IPS-18a (cell line): ENCODE measurements around the gene RAD51.

Source experiments
- H3K27ac ChIP-seq: one replicate; pipeline ENCODE4 v1.5.1; 2013; ENCODE audit warnings: low read length
- H3K27me3 ChIP-seq: one replicate; pipeline ENCODE4 v1.6.1; 2013; ENCODE audit warnings: mild to moderate bottlenecking, low read length; ENCODE audit not compliant: control insufficient read depth, insufficient read depth
- H3K36me3 ChIP-seq: one replicate; pipeline ENCODE4 v1.6.1; 2013; ENCODE audit warnings: low read depth, low read length; ENCODE audit not compliant: control insufficient read depth
- H3K4me1 ChIP-seq: one replicate; pipeline ENCODE4 v1.6.1; 2013; ENCODE audit warnings: low read depth, low read length; ENCODE audit not compliant: control insufficient read depth
- H3K4me3 ChIP-seq: one replicate; pipeline ENCODE4 v1.5.1; 2013; ENCODE audit warnings: low read length
- H3K9ac ChIP-seq: one replicate; pipeline ENCODE4 v1.6.1; 2013; ENCODE audit warnings: mild to moderate bottlenecking, low read length, moderate library complexity
- H3K9me3 ChIP-seq: one replicate; pipeline ENCODE4 v1.6.1; 2013; ENCODE audit warnings: low read depth, low read length; ENCODE audit not compliant: control insufficient read depth

The RAD51 gene

DNA sequence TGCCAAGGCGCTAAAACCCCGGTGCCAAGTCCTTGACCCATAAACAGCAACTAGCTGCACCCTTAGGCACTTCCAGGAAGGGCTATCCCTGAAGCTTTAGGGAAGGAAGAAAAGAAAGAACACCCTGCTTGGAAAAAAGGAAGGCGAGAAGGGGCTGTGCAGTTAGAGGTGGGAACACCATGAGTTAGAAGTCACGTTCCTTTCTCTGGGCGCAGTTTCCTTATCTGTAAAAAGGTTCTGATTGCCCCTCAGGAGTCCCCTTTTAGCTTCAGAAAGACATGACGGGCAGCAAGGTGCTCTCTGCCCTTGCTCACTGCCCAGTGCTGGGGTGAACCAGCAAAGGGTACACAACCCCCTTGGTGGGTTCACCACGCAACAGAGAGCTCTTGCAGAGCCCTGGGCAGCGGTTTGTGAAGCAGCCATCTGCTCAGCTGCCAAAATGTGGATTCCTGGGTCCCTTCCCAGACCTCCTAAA is 69.7 kb downstream of the RAD51 start:
- no peak overlapping the region for H3K27ac ChIP-seq
- H3K9me3 ChIP-seq, result no peaks in the 10 kb centered on the region
- H3K4me3 ChIP-seq, result peak overlapping the region; percentile 74
- peak overlapping the region; percentile 66 for H3K9ac ChIP-seq
- no peaks in the 10 kb centered on the region for H3K36me3 ChIP-seq
- peaks cover 13% of the 10 kb centered on the region for H3K4me1 ChIP-seq
- peaks cover 19% of the 10 kb centered on the region for H3K27me3 ChIP-seq

DNA sequence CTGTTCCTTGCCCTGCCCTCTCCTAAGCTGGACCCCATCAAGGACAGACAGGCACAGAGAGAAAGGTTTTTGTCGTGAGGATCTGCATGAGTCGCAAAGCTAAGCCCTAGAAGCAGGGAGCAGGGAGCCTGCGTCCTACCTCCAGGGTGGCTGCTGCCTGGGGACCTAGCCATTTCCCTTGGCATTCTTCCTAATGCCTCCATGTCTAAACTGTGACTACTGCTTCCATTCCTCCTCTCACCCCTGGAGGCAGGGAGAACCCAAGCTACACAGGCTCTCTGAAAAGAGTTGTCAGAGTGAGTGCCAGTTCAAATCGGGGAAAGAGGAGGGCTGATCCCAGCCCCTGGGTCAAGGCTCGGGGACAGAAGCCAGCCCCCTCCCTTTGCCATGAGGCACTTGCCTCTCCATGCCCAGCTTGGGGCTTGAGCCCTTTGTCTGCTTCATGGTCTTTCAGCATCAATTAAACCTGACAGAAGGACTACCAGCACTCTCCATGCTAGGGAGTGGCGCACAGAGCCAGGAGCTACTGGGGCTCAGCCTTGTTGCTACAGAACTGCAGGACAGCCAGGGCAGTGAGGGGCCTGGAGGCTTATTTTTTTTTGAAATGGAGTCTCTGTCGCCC is 71.3 kb downstream of the RAD51 start:
- Histone ChIP-seq H3K27ac (no peak overlapping the region), H3K4me1 (peaks cover 13% of the 10 kb centered on the region), H3K4me3 (no peak overlapping the region), H3K27me3 (peaks cover 19% of the 10 kb centered on the region), H3K36me3 (no peaks in the 10 kb centered on the region), H3K9me3 (no peaks in the 10 kb centered on the region), H3K9ac (no peak overlapping the region)

DNA sequence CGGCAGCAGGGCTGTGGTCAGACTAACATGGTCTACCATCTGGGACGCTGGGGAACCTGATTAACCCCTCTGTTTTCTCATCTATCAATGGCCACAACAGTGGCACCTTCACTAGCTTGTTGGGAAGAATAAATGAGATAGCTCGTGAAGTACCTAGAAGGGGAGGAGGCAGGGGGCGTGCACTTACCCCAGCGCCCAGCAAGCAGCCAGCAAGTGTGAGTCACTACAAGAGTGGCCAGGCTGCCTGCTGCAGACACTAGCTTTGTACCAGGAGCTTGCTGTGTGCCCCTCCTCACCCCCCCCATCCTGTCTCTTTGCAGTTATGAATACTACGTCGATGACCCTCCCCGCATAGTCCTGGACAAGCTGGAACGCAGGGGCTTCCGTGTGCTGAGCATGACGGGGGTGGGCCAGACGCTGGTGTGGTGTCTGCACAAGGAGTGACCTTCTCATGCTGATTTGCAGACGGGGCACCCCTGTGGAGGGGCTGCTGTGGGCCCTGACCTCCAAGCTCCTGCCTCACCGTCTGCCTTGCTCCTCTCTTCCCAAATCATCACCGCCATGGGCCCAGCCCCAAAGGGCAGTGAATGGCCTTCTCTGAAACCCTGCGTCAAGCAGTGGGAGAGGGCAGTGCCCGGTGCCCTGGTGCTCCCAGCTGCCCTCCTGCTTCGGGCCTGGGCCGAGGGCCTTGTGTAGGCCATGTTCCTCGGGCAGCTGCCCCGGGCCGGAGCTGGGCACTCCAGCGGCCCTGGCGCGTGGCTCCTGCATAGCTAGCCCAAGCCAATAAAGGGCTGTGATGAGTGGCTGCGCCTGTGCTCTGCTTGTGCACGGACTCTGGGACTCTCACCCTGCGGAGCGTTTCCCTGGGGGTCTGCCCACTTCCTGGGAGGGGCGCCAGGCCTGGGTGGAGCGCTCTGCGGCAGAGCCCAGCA is 72.2 kb downstream of the RAD51 start:
- Histone ChIP-seq H3K9ac (no peak overlapping the region), H3K4me1 (peaks cover 13% of the 10 kb centered on the region), H3K9me3 (no peaks in the 10 kb centered on the region), H3K4me3 (no peak overlapping the region), H3K27me3 (peaks cover 19% of the 10 kb centered on the region), H3K27ac (no peak overlapping the region), H3K36me3 (no peaks in the 10 kb centered on the region)

DNA sequence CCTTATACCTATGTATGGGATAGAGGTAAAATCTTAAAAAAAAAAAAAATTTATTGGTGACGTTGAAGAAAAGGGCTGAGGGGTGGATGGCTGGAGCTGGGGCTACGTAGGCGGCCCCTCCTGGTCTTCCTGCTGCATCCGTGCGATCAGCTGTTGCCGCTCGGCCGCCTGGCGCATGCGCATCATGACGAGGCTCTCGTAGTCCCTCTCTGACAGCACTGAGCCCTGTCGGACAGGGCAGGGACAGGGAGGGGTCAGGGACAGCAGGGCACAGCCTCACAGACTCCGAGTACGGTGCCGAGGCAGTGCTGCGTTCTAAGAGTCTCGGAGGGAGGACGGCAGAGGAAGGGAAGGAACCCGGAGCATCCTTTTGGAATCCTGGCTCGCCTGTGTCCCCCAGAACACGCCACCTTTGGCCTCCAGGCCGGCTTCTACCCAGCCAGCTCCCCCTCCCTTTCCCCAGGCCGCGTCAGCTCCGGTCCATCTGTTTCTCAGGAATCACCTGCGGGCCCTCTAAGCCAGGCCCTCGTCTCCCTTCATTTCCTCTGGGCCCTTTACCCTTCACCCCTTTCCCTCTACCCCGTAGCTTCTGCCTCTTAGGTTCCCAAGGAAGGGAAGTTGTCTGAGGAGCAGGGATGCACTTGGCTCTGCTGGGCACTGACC is 73.0 kb downstream of the RAD51 start:
- Histone ChIP-seq H3K4me3 (no peak overlapping the region), H3K9ac (no peak overlapping the region), H3K27me3 (peaks cover 14% of the 10 kb centered on the region), H3K4me1 (peaks cover 13% of the 10 kb centered on the region), H3K27ac (no peak overlapping the region), H3K36me3 (no peaks in the 10 kb centered on the region), H3K9me3 (no peaks in the 10 kb centered on the region)

DNA sequence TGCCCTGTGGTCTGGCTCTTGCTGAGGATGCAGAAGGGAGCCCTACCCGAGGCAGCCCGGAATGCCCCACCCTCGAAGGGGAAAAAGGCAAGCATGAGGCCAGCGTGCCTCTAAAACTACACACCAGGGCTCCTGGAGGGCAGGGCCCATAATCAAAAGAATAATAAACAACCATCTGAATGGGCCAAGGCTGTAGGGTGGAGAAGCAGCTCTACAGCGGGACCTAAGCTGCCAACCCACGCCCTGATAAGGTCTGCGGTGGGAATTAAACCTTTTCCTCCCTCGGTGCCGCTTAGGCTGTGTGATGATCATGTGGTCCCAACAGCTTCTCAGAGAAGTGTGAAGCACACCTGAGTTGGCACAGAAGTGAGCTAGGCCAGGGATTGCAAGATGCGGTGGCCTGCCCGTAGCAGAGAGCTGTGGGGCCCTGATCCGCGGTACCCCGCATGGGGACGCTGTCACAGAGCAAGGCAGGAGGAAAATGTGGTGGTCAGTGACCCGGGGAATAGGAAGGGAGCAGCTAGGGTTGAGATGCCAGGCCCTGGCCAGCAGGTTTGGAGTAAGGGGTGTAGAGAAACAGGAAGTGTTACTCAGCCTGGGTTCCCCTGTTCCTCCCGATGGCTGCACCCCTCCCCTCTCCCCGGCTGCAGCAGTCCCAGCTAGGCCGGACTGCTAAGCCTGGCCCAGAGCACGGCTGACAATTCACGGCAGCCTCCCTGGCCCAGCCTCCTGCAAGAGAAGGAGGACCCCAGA is 73.7 kb downstream of the RAD51 start:
- Histone ChIP-seq H3K4me3 (no peak overlapping the region), H3K27me3 (peaks cover 7% of the 10 kb centered on the region), H3K9me3 (no peaks in the 10 kb centered on the region), H3K9ac (no peak overlapping the region), H3K27ac (no peak overlapping the region), H3K36me3 (peaks cover 3% of the 10 kb centered on the region), H3K4me1 (peaks cover 10% of the 10 kb centered on the region)

DNA sequence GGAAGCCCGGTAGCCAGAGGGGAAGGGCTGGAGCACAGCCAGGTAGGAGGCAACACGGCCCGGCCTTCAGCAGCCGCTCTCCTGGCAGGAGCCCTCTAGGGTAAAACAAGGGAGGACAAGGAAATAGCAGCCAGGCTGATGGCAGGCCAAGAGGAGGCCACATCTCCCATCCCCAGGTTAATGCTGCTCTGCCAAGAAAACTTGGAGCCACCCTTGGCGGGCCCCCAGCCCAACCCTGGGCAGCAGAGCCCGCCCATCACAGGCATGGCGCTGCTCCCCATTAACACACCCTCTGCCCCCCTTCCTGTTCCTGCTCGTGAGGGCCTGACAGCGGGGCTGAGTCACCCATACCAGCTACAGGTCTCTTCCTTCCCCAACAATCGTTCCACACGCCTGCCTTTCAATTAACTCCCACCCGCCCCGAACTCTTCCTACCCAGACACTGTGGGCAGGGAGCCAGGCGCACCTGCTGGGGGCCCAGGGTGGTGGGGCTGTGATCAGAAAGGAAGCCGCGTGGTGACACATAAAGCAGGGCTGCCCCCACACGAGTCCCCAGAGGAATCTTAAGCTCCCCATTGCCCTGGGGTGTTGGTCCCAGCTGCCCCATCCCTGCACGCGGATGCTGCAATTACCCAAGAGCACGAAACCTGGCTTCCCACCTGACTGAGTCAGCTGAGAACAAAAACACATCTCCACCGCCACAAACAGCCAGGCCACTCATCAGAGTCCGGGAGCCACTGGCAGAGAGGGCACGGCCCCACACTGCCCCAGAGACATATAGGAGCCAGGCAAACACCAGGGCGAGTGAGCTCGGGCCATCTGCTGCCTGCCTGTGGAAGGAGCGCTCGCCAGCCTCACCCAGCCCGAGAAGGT is 74.5 kb downstream of the RAD51 start, which contains the start of gene C15orf62:
Gene C15orf62 (plus strand): TSS at position 707 of the 873 bp plus-strand sequence. CDS start 516 bp downstream, outside the sequence.
- no peaks in the 10 kb centered on the region for H3K9me3 ChIP-seq
- H3K4me1 ChIP-seq, result peaks cover 10% of the 10 kb centered on the region
- peaks cover 8% of the 10 kb centered on the region for H3K36me3 ChIP-seq
- no peak within 1 kb of the TSS for H3K9ac ChIP-seq
- H3K4me3 ChIP-seq, result no peak within 1 kb of the TSS
- H3K27me3 ChIP-seq, result peaks cover 5% of the 10 kb centered on the region
- H3K27ac ChIP-seq, result no peak within 1 kb of the TSS

DNA sequence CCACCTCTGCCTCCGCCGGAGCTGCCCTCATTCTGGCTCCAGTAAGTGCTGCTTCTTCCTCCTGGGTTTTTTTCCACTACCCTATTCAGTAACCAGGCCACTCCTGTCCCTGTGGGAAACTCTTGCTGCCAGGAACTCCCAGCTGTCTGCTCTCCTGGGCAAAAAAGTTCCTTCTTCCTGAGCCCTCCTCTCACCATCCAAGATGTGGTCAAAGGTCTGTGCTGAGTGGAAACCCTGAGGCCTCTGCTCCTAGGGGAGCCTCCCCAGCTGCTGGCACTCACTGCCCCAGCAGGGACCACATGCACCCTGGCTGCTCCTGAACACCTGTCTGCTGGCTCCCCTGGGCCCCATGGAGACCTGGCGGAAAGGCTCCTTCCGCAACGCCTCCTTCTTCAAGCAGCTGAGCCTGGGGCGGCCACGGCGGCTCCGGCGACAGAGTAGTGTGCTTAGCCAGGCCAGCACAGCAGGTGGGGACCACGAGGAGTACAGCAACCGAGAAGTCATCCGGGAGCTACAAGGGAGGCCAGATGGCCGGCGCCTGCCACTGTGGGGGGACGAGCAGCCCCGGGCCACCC is 75.3 kb downstream of the RAD51 start:
- Histone ChIP-seq H3K4me3 (no peak overlapping the region), H3K36me3 (peaks cover 15% of the 10 kb centered on the region), H3K9ac (no peak overlapping the region), H3K27me3 (no peaks in the 10 kb centered on the region), H3K27ac (no peak overlapping the region), H3K4me1 (peaks cover 10% of the 10 kb centered on the region), H3K9me3 (no peaks in the 10 kb centered on the region)

DNA sequence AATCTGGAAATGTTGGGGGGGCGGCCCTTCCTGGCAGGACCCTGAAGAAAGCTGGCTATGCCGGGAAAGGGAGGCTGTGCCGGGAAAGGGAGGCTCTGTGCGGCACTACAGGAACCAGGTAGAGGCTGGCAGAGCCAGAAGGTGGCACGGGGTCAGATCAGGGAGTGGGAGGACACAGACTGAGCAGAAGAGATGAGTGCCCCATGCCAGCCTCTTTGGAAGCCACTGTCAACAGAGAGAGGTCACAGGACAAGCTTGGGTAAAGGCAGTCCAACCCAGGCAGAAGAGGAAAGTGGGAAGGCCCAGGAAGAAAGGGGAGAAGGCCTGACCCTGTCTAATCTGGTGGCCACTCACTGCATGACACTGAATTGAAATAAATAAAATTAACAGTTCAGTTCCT is 76.3 kb downstream of the RAD51 start:
- Histone ChIP-seq H3K36me3 (peaks cover 24% of the 10 kb centered on the region), H3K27me3 (no peaks in the 10 kb centered on the region), H3K4me1 (peaks cover 1% of the 10 kb centered on the region), H3K4me3 (no peak overlapping the region), H3K9ac (no peak overlapping the region), H3K9me3 (no peaks in the 10 kb centered on the region), H3K27ac (no peak overlapping the region)

DNA sequence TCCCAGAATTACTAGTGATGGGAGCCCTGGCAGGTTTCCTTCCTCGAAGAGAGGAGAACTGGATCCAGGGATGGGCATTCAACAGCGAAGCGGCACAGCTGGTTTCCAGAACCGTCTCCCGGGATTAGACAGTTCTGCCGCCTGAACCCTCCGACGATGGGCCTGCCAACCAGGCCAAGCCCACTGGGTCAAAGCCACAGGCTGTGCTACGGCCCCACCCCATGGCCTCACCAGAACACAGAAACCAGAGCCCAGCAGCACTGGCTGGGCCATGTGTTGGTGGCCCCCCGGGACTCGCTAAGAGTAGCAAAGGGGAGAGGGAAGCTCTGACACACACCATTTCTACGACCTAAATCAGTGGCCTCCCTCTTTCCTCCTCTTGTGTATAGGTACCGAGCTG is 77.0 kb downstream of the RAD51 start:
- no peak overlapping the region for H3K4me3 ChIP-seq
- no peaks in the 10 kb centered on the region for H3K4me1 ChIP-seq
- peaks cover 31% of the 10 kb centered on the region for H3K36me3 ChIP-seq
- H3K27me3 ChIP-seq, result no peaks in the 10 kb centered on the region
- H3K9ac ChIP-seq, result no peak overlapping the region
- no peak overlapping the region for H3K27ac ChIP-seq
- H3K9me3 ChIP-seq, result no peaks in the 10 kb centered on the region

DNA sequence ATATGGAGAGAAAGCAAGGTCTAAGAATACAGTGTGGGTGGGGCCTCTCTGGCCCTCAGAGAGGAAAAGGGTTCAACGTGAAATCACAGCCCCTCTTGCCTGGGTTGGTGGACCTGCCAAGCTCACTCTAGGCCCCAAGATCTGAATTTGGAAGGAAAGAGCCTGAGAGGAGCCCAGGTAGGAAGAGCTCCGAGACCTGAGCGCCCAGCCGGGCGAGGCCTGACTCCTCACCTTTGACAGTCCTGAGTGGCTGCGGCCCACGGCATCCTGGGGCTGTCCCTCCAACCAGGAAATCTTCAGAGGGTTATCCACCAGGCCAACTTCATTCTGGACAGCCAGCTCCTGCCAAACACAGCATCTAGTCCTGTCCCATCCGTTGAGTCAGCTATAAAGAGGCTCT is 78.5 kb downstream of the RAD51 start:
- peaks cover 37% of the 10 kb centered on the region for H3K36me3 ChIP-seq
- no peaks in the 10 kb centered on the region for H3K27me3 ChIP-seq
- H3K9me3 ChIP-seq, result no peaks in the 10 kb centered on the region
- H3K27ac ChIP-seq, result no peak overlapping the region
- H3K9ac ChIP-seq, result no peak overlapping the region
- H3K4me3 ChIP-seq, result no peak overlapping the region
- no peaks in the 10 kb centered on the region for H3K4me1 ChIP-seq
